CD4-positive, alpha-beta T cell (primary cell): Measurements from ENCODE around the gene FOXP4. TPM values are rescaled to one million over a fixed set of nuclear protein-coding genes. Genes with fewer than 3 reads are reported as not detected.

ENCODE experiments used
- ATAC-seq: fragments of 200-7000 bp; cut with Tn5 transposase; one replicate; pipeline ENCODE4 v1.10.0; 2022; ENCODE audit warnings: mild to moderate bottlenecking; ENCODE audit not compliant: poor library complexity
- CTCF ChIA-PET: fragments of 350-600 bp; sonication (Branson Sonifier 250); formaldehyde crosslinking; loops from one replicate; lab custom pipeline; 2021; ENCODE audit warnings: antibody characterized with exemption, inconsistent platforms; lab: Charles Lee
- POLR2A ChIA-PET: fragments of 350-600 bp; sonication (Branson Sonifier 250); formaldehyde crosslinking; loops from one replicate; lab custom pipeline; 2021; ENCODE audit warnings: antibody characterized with exemption, inconsistent platforms; lab: Charles Lee
- DNase-seq, 14 experiments: peaks; one replicate each; pipeline ENCODE4 v3.0.0-alpha.2; 2013 to 2020; ENCODE audit warnings: mixed read lengths in 2 of 14
- H3K27ac ChIP-seq, 2 donors: one replicate each; pipeline versions ENCODE4 v1.5.1 to v1.7.0; 2013; ENCODE audit warnings: low read length in 2 of 2, low read depth in 1 of 2, mild to moderate bottlenecking in 1 of 2
- H3K27me3 ChIP-seq, 2 experiments: 1 replicate in 1 of 2; 2 replicates in 1 of 2; pipeline versions ENCODE4 v1.6.1 to v1.7.0; 2013; ENCODE audit warnings: low read length in 2 of 2, control low read depth in 1 of 2, mild to moderate bottlenecking in 1 of 2, moderate library complexity in 1 of 2; ENCODE audit not compliant: insufficient read depth in 2 of 2, control insufficient read depth in 1 of 2
- H3K36me3 ChIP-seq: one replicate; pipeline ENCODE4 v1.6.1; 2013; ENCODE audit warnings: low read length, control low read depth; ENCODE audit not compliant: insufficient read depth
- H3K4me1 ChIP-seq: one replicate; pipeline ENCODE4 v1.6.1; 2013; ENCODE audit warnings: low read length, control low read depth; ENCODE audit not compliant: insufficient read depth
- H3K4me3 ChIP-seq: one replicate; pipeline ENCODE4 v1.5.1; 2013; ENCODE audit warnings: mild to moderate bottlenecking, low read length, moderate library complexity
- H3K9me3 ChIP-seq, 2 experiments: 1 replicate in 1 of 2; 2 replicates in 1 of 2; pipeline versions ENCODE4 v1.6.1 to v1.7.0; 2013; ENCODE audit warnings: low read length in 2 of 2, mild to moderate bottlenecking in 2 of 2, control low read depth in 1 of 2, moderate library complexity in 1 of 2; ENCODE audit not compliant: control insufficient read depth in 1 of 2, insufficient read depth in 1 of 2
- H3K27ac Mint-ChIP-seq: one replicate; pipeline ENCODE4 v1.8.0; 2020; ENCODE audit warnings: mixed read lengths
- H3K27me3 Mint-ChIP-seq: one replicate; pipeline ENCODE4 v1.8.0; 2021; ENCODE audit warnings: mixed read lengths
- H3K36me3 Mint-ChIP-seq: one replicate; pipeline ENCODE4 v1.8.0; 2021; ENCODE audit warnings: low read depth, mixed read lengths
- H3K4me1 Mint-ChIP-seq: one replicate; pipeline ENCODE4 v1.8.0; 2021; ENCODE audit warnings: low read depth, mixed read lengths
- H3K4me3 Mint-ChIP-seq: one replicate; pipeline ENCODE4 v1.8.0; 2020; ENCODE audit warnings: mild to moderate bottlenecking, mixed read lengths
- H3K9me3 Mint-ChIP-seq: one replicate; pipeline ENCODE4 v1.8.0; 2020; ENCODE audit warnings: mixed read lengths
- CTCF ChIP-seq: fragments of 200-600 bp; IDR thresholded peaks from one replicate; pipeline ENCODE4 v1.8.0; 2022; ENCODE audit warnings: antibody characterized with exemption, mild to moderate bottlenecking
- intact Hi-C, 2 experiments: fragments of 100-400 bp; cut with DNase I in 1 of 2; cut with micrococcal nuclease in 1 of 2; formaldehyde crosslinking; loops; one replicate each; pipeline versions ENCODE4 v1.15.1 to v1.9.0; 2023 to 2025; cut with DNase I, micrococcal nuclease
- total RNA-seq, 174 experiments: library from RNA in 2 of 174; stranded (reverse) in 2 of 174; gene quantifications; one replicate each; pipeline ENCODE4 v1.2.3 and lab custom pipeline; 2021 to 2026

The FOXP4 gene
- total RNA-seq, 2 experiments from 2014 or later: 3.7 to 3.9 TPM

DNA sequence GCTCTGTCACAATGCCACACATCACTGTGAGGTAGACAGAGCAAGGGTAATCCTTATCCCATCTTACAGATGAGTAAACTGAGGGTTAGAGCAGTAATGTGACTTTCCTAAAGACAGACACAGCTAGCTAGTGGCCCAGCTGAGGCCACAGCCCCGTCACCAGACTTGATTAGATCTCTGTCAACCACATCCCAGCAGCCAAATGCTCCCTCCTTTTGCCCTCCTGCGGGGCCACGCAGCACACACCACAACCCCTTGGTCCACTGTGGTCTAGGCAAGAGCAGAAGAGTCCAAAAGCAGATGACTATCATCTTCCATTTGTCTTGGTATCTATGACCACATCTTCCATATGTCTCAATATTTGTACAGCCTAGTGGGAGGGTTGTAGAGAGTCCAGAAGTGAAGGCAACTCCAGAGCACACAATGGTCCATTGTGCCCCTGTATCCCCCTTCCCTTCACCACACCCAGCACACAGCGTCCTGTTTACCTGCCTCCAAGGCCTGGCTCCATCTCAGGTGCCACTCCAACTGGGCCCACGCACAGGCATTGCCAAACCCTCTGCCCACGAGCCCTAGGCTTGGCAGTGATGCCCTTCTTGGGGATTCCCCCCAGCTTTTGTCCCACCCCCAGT, 47.1 kb upstream of the FOXP4 start:
- no peak overlapping the region for H3K4me3 Mint-ChIP-seq
- no peaks in the 10 kb centered on the region for H3K36me3 Mint-ChIP-seq
- H3K27ac Mint-ChIP-seq: no peak overlapping the region
- H3K4me3 ChIP-seq: no peak overlapping the region
- no peaks in the 10 kb centered on the region for H3K4me1 Mint-ChIP-seq
- DNase-seq (no peak), ATAC-seq (no peak)
- H3K27me3 ChIP-seq: peaks cover 16 to 21% of the 10 kb centered on the region in 2 experiments
- no peaks in the 10 kb centered on the region for H3K36me3 ChIP-seq
- H3K4me1 ChIP-seq: peaks cover 4% of the 10 kb centered on the region
- H3K9me3 Mint-ChIP-seq: no peaks in the 10 kb centered on the region
- CTCF ChIA-PET: interaction anchor here (0.5 kb wide), 1 partner anchor 289 kb away, joined by 4 read pairs; no protein-coding TSS in a partner anchor
- no peak for TF ChIP-seq CTCF
- H3K27ac ChIP-seq: no peak overlapping the region
- POLR2A ChIA-PET: no interaction called here
- peaks cover 56% of the 10 kb centered on the region for H3K27me3 Mint-ChIP-seq
- H3K9me3 ChIP-seq: no peaks in the 10 kb centered on the region
- intact Hi-C loops: no loop called here

DNA sequence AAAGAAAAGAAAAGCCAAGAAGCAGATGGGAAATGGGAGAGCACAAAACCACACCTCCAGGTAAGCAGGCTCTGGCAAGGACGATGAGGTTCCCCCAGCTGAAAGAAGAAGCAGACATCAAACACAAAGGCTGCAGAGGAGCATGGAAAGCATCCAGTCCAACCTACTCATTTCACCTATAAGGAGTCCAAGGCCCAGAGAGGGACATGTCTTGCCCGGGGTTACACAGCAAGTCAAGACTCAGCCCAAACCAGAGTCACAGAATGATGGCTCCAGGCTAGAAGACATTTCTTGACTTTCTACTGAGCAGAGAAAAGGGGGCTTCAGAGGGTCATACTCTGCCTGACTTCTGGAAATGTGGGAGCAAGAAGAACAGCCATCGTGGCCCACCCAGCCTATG, 45.6 kb upstream of the FOXP4 start:
- Histone ChIP-seq H3K27ac (no peak overlapping the region), H3K27me3 (peaks cover 31% of the 10 kb centered on the region in 2 experiments), H3K9me3 (no peaks in the 10 kb centered on the region), H3K36me3 (no peaks in the 10 kb centered on the region), H3K4me1 (peaks cover 18% of the 10 kb centered on the region), H3K4me3 (no peak overlapping the region)
- POLR2A ChIA-PET: no interaction called here
- Mint-ChIP-seq H3K9me3 (no peaks in the 10 kb centered on the region), H3K27ac (no peak overlapping the region), H3K27me3 (peaks cover 58% of the 10 kb centered on the region), H3K4me1 (peaks cover 12% of the 10 kb centered on the region), H3K4me3 (no peak overlapping the region), H3K36me3 (no peaks in the 10 kb centered on the region)
- no peak for DNase-seq
- ATAC-seq: no peak
- TF ChIP-seq CTCF: no peak
- CTCF ChIA-PET: no interaction called here
- intact Hi-C loops: no loop called here

GRCh38 chr6:41502566-41502916, 43.6 kb upstream of the FOXP4 start:
- ATAC-seq: no peak
- Histone ChIP-seq H3K4me1 (peaks cover 19% of the 10 kb centered on the region), H3K36me3 (no peaks in the 10 kb centered on the region), H3K27me3 (peaks cover 42 to 44% of the 10 kb centered on the region in 2 experiments), H3K4me3 (no peak overlapping the region), H3K9me3 (no peaks in the 10 kb centered on the region), H3K27ac (no peak overlapping the region)
- no peaks in the 10 kb centered on the region for H3K9me3 Mint-ChIP-seq
- H3K4me3 Mint-ChIP-seq: no peak overlapping the region
- DNase-seq: no peak
- no peak overlapping the region for H3K27ac Mint-ChIP-seq
- peaks cover 13% of the 10 kb centered on the region for H3K4me1 Mint-ChIP-seq
- no peak for TF ChIP-seq CTCF
- H3K36me3 Mint-ChIP-seq: no peaks in the 10 kb centered on the region
- intact Hi-C loops: no loop called here
- ChIA-PET CTCF (no interaction called here), POLR2A (no interaction called here)
- peaks cover 69% of the 10 kb centered on the region for H3K27me3 Mint-ChIP-seq
